CD4-positive, alpha-beta T cell treated with Interleukin-15 for 4 hours (primary cell): Measurements from ENCODE around the gene S100A11.

ENCODE experiments used
- DNase-seq: peaks from one replicate; pipeline ENCODE4 v3.0.0-alpha.2; 2020; ENCODE audit warnings: low spot score

S100A11 gene

DNA sequence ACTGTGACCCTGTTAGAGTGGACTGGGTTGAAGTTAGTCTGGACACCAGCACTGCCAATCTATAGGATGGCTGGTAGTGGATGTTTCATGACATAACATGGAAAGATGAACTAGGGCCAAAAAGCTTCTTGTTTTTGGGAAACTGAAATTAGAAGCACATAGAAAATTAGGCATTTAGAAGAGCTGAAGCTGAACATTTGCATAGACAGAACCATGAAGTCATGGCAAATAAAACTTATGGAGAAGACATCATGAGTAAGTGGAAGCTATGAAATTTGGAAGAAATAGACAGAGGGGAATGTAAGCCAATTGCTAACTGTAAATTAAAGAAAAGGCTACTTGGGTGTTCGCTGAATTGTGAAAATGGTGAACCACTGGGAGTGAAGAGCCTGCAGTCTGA is 2.7 kb upstream of the S100A11 start:
- DNase-seq, result no peak

DNA sequence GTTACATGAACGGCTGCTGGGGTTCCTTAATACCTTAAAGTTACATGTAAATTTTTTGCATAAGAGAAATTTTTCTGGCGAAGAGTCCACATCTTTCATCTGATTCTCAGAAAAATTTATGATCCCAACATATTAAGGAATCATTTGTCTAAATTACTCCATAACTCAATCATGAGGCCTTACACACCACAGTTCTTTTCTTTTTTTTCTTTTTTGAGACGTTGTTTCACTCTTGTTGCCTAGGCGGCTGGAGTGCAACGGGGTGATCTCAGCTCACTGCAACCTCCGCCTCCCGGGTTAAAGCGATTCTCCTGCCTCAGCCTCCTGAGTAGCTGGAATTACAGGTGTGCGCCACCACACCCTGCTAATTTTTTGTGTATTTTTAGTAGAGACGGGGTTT is 2.1 kb upstream of the S100A11 start:
- DNase-seq, result no peak

DNA sequence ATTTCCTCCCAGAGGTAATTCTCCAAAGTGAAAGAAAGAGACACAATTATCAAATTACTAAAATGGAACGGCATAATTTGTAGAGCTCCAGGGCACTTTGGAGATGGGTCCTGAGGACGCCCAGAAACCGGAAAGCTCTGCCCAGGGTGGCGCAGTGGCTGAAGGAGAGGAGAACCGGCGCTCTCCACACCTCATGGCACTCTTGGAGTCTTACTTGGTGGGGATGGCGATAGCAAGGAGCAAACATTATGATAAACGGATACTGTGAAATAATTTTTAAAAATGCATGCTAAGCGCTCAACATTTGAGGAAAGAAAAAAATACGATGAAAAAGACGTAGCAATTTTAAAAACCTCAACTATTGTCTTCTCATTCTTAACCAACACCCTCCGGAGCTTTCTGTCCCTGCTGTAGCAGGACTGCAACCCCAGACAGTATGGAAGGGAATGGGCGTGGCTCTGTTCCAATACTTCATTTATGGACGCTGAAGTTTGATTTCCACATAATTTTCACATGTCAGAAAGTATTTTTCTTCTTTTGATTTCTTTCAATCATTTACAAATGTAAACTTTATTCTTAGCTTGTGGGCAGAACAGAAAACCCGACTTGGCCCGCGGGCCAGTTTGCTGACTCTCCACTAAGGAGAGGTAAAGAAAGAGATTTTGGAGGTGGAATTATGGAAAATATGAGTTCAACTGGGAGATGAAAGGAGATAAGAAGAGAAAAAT is 1.1 kb downstream of the S100A11 start:
- peak; percentile 47 for DNase-seq

DNA sequence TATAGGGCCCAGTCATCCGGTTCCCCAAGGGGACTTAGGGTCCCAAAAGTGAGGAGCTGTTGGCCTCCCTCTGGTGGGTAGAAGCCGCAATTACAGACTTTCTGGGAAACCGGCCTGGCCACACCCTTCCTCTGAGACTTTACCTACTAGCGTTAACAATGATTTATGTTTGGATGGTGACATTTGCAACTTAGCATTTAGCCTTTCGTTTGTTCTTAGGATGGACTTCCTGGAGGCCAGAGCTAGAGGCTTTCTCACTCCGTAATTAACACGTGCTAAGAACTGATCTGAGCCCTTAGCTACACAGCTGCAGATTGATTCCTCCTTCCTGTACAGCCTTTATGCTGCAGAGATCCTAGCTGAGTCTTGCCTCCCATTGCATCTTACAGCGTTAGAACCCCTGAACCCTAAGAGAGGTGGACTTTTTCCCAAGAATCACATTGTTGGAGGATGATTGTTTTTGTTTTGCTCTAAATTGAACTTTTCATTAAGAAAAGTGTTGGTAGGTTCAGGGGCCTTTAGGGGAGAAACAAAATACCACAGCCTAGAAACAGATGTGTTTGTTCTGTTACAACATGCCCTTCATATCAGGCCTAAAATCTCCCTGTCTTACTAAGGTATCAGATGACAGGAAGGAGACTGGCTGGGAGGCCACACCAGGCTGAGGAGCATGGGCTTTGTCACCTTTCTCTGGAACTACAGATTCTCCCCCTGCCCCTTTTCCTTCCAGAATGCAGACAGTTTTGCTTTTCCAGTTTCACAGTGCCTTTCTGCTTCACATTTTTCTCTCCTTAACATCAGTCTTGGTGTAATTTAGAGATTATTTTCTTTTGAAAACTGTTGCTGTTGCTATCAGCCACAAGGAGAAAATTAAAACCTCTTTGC is 1.9 kb downstream of the S100A11 start:
- peak; percentile 85 for DNase-seq

DNA sequence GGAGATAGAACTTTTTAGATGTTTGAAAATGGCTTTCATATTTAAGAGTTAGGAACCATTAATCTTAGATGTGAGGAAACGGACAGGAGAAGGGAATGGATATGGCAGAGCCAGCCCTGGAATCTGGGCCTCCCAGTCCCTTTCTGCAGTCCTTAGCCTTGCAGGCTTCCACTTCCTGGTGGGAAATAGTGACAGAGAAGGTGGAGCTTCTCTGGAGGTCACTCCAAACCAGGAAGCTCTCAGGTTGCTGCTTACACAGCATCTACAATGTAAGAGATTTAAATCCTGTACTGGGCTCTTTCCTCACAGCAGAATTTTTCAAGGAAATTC is 2.5 kb downstream of the S100A11 start:
- DNase-seq, result no peak

DNA sequence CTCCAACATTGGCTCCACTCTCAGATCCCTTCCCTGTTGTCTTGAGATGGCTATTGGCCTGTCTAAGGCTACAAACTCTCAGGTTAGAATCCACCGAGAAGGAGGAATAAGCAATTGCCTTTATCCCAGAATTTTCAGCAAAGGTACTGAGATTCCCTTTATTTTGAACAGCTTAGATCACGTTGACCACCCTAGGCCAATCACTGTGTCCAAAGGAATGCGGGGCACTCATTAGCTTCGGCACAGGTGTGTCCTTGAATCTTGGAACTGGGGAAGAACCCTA is 6.9 kb downstream of the S100A11 start:
- DNase-seq, result no peak

DNA sequence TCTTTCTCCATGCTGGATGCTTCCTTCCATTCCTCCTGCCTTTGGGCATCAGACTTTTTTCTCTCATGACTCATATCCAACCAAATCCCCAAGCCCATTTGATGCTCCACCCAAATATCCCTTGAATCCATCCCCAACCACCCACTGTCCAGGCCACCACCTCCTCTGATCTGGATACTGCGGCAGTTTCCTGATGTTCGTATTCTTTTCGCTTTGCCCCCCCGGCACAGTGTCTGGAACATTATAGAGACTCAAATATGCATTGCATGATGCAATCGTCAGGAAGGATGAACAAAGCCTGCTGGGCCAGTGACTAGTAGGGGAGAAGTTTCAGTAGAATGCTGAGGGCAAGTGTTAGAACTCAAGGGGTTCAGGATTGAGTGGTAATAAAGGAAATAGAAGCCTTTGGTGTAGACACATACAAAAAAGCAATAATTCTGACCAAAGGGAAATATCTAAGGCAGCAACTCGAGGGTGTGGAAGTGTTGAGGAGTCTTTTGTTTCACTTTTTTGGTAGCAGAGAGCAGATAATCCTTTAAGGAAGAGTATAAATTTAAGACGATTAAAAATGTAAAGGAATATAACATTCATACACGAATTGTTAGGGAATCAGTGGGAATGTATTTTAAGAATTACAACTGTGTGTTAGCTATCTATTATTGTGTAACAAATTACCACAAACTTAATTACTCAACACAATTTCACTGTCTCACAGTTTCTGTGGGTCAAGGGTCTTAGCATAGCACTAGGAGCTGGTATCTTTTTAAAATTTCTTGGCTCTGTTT is 7.5 kb downstream of the S100A11 start:
- no peak for DNase-seq

DNA sequence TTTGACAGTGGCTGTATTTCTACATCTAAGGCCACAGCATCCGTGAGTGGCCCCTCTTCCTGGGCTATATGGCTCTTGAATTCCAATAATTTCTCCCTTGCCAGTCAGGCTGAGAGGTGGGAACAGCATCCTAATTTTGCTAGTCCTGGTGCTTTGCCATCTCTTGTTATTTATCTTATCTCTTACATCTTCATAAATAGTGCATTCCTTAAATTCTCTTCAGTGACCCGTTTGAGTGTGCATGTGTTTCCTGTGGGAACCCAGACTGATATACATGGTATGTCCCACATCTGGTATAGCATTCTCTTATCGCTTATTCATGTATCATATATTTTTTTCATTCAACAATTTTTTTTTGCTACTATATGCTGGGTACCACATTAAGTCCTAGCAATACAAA is 9.9 kb downstream of the S100A11 start:
- no peak for DNase-seq

DNA sequence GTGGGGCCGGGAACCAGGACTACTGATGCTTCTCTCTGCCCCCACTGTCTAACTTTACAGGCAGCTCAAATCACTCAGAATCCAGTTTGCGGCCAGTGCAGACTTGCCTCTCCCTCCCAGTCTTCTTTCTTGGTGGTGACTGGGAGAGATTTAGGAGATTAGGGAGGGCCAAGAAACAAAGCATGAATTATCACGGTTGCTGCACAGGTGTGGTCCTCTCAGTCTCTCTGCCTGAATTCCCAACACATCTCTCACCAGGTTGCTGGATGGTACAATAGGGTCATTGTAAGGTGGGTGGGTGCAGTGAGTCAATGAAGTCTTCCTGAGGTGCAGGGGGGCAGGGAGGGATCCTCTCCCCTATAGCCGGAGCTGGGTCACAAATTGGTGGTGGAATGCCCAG is 12.6 kb downstream of the S100A11 start:
- DNase-seq, result no peak

DNA sequence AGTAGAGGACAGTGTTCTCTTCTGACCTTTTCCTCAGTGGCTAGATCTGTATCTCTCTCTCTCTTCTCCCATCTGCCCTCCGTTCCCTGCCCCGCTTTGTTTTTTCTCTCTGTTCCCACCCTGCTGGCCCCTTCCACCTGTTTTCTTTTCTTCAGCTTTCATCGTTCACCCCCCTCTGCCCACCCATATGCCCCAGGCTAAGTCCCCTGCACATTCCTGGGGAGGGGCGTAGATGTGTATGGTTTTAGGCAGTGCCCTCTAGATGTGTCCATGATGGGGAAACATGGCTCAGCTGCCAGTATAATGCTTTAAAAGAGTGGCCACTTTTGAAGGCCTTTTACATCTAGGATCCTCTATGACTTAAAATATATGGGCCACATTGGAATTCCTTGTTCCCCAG is 13.6 kb downstream of the S100A11 start:
- DNase-seq, result no peak

DNA sequence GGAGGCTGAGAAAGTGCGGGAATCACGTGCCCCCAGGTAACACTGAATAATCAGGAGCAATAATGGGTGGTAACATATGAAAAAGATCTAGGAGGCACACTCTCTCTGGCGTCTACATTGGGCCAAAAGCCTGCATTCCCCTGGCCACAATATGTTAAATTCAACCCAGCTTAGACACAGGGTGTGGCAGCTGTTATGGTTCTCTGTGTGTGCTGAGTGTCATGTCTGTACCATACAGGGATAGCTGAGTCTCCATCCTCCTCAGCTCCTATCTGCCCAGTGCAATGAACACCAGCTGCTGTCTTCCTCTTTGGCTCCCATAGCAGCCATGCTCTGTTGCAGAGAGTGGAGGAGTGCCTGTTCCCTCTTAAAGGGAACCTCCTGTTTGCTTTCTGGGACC is 14.3 kb downstream of the S100A11 start:
- DNase-seq, result no peak

DNA sequence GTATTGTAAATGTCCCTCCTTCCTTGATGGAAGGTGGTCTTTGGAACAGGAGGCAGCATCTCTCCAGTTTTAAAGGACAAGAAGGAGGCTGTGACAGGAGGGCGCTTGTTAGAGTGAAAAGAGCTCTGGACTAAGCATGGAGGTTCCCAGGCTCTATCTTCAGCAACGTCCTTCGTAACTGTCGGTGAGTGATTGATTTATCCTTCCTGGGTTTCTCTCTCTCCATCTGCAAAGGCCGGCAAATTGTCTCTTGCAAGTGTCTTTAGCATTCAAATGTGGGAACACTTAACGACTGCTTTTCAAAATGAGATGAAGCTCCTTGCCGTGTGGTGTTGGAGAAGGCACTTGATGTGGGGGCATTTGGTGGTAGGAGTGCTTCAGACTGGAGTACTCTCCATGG is 15.2 kb downstream of the S100A11 start:
- no peak for DNase-seq

DNA sequence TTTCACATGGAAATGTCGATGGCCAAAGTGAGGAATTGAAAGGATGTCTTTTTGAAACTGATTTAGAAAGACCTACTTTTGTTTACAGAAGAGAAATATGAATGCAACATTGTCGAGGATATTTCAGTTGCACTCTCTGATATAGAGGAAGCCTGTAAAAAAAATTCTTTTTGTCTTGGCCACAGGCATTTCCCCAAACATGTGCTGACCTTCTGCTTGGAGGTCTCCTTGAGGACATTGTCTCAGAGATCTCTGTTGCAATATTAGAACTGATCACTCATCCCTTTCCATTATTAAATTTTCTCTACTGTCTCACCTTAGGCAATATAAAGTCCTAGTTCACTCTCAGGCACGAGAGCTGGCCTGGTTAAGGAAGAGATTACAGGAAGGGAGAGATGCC is 16.0 kb downstream of the S100A11 start:
- DNase-seq, result no peak

DNA sequence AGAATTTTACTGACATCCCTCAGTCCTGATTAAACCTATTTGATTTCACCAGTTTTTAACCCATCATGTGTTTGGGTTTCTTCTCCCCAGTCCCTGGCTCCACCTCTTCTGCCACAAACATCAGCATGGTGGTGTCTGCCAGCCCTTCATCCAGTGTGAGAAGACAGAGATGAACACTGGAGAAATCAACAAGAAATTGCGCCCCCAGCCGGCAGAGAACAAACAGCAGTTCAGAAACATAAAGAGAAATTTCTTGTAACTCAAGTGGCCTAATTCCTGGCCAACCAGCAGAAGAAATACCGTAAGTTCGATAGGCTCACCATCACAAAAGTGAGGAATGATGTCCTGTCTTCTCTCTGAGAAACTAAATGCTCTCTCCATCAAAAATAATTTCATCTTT is 18.3 kb downstream of the S100A11 start:
- DNase-seq, result no peak

DNA sequence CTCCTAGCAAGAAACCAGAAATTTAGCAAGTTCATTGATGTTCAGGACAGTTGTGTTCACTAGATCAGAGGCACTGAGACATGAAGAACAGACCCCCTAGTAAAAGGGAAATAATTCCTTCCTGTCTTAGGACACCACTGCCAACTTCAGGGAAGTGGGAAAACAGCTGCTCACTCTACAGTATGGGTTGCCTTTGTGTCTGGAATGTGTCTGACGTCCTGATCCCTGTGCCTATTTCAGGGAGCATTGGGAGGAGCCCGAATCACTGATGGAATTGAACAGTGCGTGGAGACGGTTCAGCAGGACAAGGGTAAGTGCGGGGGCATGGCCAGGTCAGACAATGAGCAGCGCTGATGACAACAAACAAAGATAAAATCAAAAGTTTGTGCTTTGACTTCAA is 21.0 kb downstream of the S100A11 start:
- DNase-seq, result no peak

DNA sequence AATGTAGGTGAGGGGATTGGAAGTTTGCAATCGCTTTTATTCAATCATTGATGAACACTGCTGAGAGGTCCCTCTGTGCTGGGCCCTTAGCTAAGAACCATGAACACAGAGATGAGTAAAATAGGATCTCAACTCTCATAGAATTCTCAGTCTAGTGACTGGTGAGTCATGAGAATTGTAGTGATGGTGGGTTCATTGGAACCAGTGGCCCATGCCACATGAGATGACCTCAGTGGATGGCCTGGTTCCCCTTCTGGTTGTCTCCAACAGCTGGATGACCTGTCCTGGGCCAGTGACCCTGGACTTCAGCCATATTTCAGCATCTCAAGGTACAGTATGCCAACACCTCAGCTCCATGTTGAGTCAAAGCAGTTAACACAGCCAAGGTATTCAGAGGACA is 21.9 kb downstream of the S100A11 start:
- DNase-seq, result no peak

DNA sequence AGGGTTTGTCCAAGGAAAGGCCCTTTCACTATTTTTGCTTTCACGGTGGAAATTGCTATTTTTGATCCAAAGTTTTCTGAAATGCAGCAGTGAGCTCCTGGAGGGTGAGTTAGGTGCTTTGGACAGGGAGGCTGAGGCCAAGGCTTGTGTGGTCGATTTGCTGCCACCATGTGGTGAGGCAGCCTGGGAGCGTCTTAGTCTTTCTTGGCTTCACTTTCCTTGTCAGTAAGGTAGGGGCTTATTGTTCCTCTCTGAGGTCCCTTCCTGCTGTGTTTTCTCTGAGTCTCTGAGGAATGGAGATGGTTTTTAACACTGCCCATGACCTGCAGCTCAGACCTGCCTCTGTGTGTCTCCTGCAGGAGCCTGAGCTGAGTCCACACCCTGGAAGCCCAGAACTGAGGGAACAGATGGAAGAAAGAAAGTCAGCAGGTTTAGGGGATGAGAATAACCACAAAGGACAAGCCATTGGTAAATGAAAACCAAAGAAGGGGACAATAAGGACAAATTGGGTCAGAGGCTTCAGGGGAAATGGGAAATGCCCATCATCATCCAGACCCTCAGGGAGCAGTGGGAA is 23.1 kb downstream of the S100A11 start:
- peak; percentile 46 for DNase-seq

DNA sequence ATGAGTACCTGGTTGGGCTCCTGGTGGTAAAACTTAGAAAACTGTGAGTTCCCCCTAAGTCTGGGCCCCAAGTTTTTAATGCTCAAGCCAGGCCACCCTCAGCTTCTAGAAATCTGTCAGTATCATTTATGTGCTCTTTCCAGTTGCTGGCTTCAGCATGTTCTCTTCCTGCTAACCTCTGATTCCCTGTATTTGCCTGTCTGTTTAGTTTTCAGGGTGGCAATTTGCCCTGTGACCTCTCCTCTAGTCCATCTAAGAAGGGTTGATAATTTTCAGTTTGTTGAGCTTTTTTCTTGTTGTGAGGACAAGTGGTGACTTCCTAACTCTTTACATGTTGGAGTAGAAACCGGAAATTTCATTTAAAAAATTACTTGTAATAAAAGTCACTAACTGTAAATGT is 27.1 kb downstream of the S100A11 start:
- DNase-seq, result no peak

DNA sequence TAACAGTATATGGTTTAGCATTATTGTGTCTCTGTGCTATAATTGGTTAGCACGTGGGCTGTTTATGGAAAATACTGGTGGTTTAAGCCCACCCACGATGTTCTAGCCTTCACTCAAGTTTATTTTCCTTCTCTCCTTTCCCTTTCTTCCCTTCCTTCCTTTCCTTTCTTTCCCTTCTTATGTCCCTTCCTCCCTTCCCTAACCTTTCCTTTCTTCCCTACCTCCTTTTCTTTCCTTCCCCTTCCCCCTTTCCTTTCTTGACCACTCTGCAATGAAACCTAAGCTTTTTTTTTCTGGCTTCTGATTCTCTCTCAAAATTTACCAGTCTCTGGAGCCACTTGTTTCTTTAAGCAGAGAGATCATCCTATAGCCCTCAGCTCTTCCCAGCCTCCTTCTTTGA is 29.8 kb downstream of the S100A11 start:
- DNase-seq, result no peak

DNA sequence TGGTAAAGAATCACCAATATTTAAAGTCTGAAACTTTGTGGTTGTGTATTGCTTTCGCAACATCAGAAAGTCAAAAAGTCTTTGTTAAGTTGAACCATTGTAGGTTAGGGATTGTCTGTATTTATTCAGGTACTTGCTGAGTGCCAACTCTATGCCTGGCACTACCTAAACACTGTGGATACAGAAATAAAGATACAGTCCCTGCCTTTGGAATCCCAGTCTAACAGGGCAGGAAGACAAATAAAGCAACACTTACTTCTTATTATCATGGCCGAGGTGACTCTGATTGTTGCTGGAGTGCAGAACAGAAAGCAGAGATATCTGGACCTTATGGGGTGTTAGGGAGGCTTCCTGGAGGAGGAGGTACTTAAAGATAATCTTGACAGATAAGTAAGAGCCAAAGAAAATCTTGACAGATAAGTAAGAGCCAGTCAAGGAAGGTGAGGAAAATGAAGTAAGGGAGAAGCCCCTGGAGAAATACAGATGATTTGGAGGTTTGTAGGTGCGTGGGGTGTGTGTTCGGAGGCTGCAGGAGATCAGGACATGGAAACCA is 31.4 kb downstream of the S100A11 start:
- no peak for DNase-seq

DNA sequence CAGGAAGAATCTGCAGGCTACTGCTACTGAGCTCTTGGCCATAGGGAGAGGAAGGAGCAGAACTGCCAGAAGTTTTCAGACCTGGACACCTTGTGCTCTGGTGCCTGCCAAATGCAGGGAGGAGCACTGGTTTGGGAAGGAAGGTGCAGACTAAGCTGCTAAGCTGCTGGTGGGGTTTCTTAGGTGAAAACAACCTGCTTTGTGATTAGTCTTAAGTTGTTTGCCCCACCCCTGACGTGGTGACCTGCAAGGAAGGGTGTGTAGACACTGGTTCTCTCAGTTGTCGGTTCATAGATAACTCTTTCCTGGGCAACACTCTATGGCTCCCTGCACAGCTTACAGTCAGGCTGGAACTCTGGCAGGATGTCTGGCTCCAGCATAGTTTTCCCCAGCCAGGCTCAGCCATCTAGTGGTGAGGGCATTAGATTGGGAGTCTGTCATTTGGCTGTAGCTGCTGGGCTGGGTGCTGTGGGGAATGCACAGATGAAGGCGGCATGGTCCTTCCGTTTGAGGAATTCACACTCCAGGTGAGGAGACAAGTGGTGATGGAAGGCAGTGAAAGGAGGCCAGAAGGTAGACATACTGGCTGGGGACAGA is 32.9 kb downstream of the S100A11 start:
- DNase-seq, result no peak

DNA sequence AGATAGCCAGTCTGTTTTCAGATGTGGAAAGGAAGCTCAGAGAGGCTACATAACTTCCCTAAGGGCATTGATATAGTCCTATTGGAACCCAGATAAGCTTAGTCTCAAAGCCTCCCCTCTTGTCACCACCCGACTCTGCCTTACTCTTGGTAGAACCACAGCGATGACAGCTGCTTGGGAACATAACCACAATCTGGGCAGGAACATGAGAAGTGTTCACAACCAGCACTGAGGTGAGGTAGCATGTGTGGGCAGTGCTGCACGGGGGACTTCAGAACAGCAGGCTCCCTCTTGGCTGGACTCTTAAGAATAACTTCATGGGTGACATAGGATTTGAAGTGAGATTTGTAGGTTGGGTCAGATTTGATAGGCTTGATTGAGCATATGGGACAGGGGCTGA is 33.8 kb downstream of the S100A11 start:
- no peak for DNase-seq
